ENCODE measurements around the gene MAGOH. TPM values are rescaled to one million over a fixed set of nuclear protein-coding genes. Genes with fewer than 3 reads are reported as not detected.

MAGOH gene
- total and polyA plus RNA-seq, 2 of the 13 experiments (the other 11 are each of a cell fraction or from before 2014, with no cell fraction given): 24.1 to 87.0 TPM

GRCh38 chr1:53196485-53197290 lies 41.6 kb downstream of the MAGOH start, which contains the start of gene CPT2 (continued):
- TF ChIP-seq ZNF619 (CRISPR knock-in tag; IDR thresholded peaks at IDR 0.05): peak; percentile 44; the same call in 1 of the 2 replicates
- TF ChIP-seq NCOA5 (CRISPR knock-in tag; IDR thresholded peaks at IDR 0.05): no peak
- TF ChIP-seq ZFX (CRISPR knock-in tag; IDR thresholded peaks at IDR 0.05; ENCODE audit: low read depth): peak; percentile 85
- TF ChIP-seq ZNF24 (IDR thresholded peaks at IDR 0.05): no peak
- no peak for TF ChIP-seq ZNF749 (CRISPR knock-in tag; IDR thresholded peaks at IDR 0.05; ENCODE audit: borderline replicate concordance)
- peak; percentile 7; the same call in 1 of the 2 replicates for TF ChIP-seq BCL6 (CRISPR knock-in tag; IDR thresholded peaks at IDR 0.05)
- TF ChIP-seq CHD2 (IDR thresholded peaks at IDR 0.05; ENCODE audit: low read depth, low read length): no peak
- TF ChIP-seq BHLHE40 (IDR thresholded peaks at IDR 0.05; ENCODE audit: low read length): no peak
- TF ChIP-seq SP2 (CRISPR knock-in tag; IDR thresholded peaks at IDR 0.05): peak; percentile 41; the same call in 1 of the 2 replicates
- TF ChIP-seq ZNF331 (CRISPR knock-in tag; IDR thresholded peaks at IDR 0.05): no peak
- peak; percentile 12 for TF ChIP-seq ELF3 (CRISPR knock-in tag; IDR thresholded peaks at IDR 0.05)
- no peak for TF ChIP-seq ZNF33A (CRISPR knock-in tag; IDR thresholded peaks at IDR 0.05; ENCODE audit: borderline replicate concordance)
- TF ChIP-seq REST (IDR thresholded peaks at IDR 0.05; ENCODE audit: borderline replicate concordance in 1 of 2, low read depth in 1 of 2, low read length in 2 of 2): peak in 1 of 2 experiments; percentile 31; a peak in 1 of 4 replicates
- TF ChIP-seq ZNF382 (CRISPR knock-in tag; IDR thresholded peaks at IDR 0.05; ENCODE audit: borderline replicate concordance): no peak
- peak; percentile 67; the same call in 1 of the 2 replicates for TF ChIP-seq CHD4 (IDR thresholded peaks at IDR 0.05; ENCODE audit: borderline replicate concordance, low read length)
- TF ChIP-seq, protein P1, sequence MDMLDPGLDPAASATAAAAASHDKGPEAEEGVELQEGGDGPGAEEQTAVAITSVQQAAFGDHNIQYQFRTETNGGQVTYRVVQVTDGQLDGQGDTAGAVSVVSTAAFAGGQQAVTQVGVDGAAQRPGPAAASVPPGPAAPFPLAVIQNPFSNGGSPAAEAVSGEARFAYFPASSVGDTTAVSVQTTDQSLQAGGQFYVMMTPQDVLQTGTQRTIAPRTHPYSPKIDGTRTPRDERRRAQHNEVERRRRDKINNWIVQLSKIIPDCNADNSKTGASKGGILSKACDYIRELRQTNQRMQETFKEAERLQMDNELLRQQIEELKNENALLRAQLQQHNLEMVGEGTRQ (IDR thresholded peaks at IDR 0.05; ENCODE audit: low read depth, low read length): no peak
- TF ChIP-seq, protein P1 (CRISPR knock-in tag; IDR thresholded peaks at IDR 0.05; ENCODE audit: borderline replicate concordance): 0 out of 2 replicates have a peak, but pooled peaks have one; percentile 31
- no peak for TF ChIP-seq HIVEP1 (CRISPR knock-in tag; IDR thresholded peaks at IDR 0.05)
- TF ChIP-seq CREB1 (IDR thresholded peaks at IDR 0.05): no peak
- peak; percentile 77; the same call in 1 of the 2 replicates for TF ChIP-seq CREB1 (CRISPR knock-in tag; IDR thresholded peaks at IDR 0.05)
- peak; percentile 46; the same call in 1 of the 2 replicates for TF ChIP-seq GFI1 (CRISPR knock-in tag; IDR thresholded peaks at IDR 0.05; ENCODE audit: borderline replicate concordance)
- TF ChIP-seq, protein P2, sequence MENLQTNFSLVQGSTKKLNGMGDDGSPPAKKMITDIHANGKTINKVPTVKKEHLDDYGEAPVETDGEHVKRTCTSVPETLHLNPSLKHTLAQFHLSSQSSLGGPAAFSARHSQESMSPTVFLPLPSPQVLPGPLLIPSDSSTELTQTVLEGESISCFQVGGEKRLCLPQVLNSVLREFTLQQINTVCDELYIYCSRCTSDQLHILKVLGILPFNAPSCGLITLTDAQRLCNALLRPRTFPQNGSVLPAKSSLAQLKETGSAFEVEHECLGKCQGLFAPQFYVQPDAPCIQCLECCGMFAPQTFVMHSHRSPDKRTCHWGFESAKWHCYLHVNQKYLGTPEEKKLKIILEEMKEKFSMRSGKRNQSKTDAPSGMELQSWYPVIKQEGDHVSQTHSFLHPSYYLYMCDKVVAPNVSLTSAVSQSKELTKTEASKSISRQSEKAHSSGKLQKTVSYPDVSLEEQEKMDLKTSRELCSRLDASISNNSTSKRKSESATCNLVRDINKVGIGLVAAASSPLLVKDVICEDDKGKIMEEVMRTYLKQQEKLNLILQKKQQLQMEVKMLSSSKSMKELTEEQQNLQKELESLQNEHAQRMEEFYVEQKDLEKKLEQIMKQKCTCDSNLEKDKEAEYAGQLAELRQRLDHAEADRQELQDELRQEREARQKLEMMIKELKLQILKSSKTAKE (CRISPR knock-in tag; IDR thresholded peaks at IDR 0.05; ENCODE audit: borderline replicate concordance): 0 out of 2 replicates have a peak, but pooled peaks have one; percentile 11

All from HepG2 (cell line).